Measurements from ENCODE around the gene KRTAP9-7.

- TF ChIP-seq CTCF (IDR thresholded peaks at IDR 0.05; ENCODE audit: poor library complexity, severe bottlenecking) (no peak), MXI1 (conservative IDR thresholded peaks at IDR 0.05; ENCODE audit: poor library complexity, severe bottlenecking) (no peak), EZH2 (IDR thresholded peaks at IDR 0.05; ENCODE audit: borderline replicate concordance, insufficient read depth, low read length, poor library complexity, severe bottlenecking) (no peak), POLR2AphosphoS5 (IDR thresholded peaks at IDR 0.05) (no peak), RAD21 (conservative IDR thresholded peaks at IDR 0.05) (no peak), EP300 (conservative IDR thresholded peaks at IDR 0.05; ENCODE audit: poor library complexity, severe bottlenecking) (no peak), SMC3 (conservative IDR thresholded peaks at IDR 0.05; ENCODE audit: poor library complexity) (no peak)
- TF ChIP-seq, protein P1, sequence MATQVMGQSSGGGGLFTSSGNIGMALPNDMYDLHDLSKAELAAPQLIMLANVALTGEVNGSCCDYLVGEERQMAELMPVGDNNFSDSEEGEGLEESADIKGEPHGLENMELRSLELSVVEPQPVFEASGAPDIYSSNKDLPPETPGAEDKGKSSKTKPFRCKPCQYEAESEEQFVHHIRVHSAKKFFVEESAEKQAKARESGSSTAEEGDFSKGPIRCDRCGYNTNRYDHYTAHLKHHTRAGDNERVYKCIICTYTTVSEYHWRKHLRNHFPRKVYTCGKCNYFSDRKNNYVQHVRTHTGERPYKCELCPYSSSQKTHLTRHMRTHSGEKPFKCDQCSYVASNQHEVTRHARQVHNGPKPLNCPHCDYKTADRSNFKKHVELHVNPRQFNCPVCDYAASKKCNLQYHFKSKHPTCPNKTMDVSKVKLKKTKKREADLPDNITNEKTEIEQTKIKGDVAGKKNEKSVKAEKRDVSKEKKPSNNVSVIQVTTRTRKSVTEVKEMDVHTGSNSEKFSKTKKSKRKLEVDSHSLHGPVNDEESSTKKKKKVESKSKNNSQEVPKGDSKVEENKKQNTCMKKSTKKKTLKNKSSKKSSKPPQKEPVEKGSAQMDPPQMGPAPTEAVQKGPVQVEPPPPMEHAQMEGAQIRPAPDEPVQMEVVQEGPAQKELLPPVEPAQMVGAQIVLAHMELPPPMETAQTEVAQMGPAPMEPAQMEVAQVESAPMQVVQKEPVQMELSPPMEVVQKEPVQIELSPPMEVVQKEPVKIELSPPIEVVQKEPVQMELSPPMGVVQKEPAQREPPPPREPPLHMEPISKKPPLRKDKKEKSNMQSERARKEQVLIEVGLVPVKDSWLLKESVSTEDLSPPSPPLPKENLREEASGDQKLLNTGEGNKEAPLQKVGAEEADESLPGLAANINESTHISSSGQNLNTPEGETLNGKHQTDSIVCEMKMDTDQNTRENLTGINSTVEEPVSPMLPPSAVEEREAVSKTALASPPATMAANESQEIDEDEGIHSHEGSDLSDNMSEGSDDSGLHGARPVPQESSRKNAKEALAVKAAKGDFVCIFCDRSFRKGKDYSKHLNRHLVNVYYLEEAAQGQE (IDR thresholded peaks at IDR 0.05; ENCODE audit: borderline replicate concordance) = no peak
Measured at GRCh38 chr17:41258406-41258805, 17.1 kb upstream of the KRTAP9-7 start.
